ENCODE measurements around the gene BCAM. TPM values are rescaled to one million over a fixed set of nuclear protein-coding genes. Genes with fewer than 3 reads are reported as not detected.

The BCAM gene
- total and polyA plus RNA-seq, 10 of the 15 experiments (the other 5 are each of a cell fraction or from before 2014, with no cell fraction given): 0.10 to 0.64 TPM; not detected in 8

DNA sequence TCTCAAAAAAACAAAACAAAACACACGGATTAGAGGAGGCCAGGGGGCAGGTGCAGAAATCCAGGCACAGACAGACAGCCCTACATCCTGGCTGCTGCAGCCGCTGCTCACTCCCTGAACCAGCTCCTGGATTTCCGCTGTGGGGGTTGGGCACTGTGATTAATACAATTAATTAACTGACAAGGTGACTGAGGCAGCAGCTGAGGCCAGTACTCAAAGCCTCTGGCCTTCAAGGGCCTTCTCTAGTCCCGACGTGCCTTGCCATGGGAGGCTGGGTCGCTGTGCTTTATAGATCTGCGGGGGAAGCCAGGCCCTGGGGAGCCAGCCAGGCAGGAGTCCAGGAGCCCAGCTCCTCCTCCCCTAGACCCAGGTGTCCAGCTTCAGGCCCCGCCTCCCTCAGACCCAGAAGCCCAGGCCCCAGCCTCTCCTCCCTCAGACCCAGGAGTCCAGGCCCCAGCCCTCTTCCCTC lies 41.8 kb downstream of the BCAM start:
- in situ Hi-C loops (cut with MboI): no loop called here
- no peak for TF ChIP-seq EGR1 (IDR thresholded peaks at IDR 0.05; ENCODE audit: borderline replicate concordance in 1 of 2, low read depth in 2 of 2, low read length in 2 of 2)
- TF ChIP-seq BHLHE40 (IDR thresholded peaks at IDR 0.05; ENCODE audit: borderline replicate concordance in 1 of 2, low read depth in 2 of 2, low read length in 1 of 2): no peak
- TF ChIP-seq, protein P1, sequence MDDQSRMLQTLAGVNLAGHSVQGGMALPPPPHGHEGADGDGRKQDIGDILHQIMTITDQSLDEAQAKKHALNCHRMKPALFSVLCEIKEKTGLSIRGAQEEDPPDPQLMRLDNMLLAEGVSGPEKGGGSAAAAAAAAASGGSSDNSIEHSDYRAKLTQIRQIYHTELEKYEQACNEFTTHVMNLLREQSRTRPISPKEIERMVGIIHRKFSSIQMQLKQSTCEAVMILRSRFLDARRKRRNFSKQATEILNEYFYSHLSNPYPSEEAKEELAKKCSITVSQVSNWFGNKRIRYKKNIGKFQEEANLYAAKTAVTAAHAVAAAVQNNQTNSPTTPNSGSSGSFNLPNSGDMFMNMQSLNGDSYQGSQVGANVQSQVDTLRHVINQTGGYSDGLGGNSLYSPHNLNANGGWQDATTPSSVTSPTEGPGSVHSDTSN (IDR thresholded peaks at IDR 0.05; ENCODE audit: insufficient replicate concordance, low read depth, low read length): no peak
- TF ChIP-seq CHD4 (IDR thresholded peaks at IDR 0.05): no peak
- TF ChIP-seq CEBPB (IDR thresholded peaks at IDR 0.05; ENCODE audit: borderline replicate concordance in 1 of 2, low read depth in 2 of 2, low read length in 2 of 2): no peak
- TF ChIP-seq, protein P2, sequence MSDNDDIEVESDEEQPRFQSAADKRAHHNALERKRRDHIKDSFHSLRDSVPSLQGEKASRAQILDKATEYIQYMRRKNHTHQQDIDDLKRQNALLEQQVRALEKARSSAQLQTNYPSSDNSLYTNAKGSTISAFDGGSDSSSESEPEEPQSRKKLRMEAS (IDR thresholded peaks at IDR 0.05; ENCODE audit: low read depth, low read length): no peak
- TF ChIP-seq TCF7 (IDR thresholded peaks at IDR 0.05; ENCODE audit: borderline replicate concordance): no peak
- TF ChIP-seq, protein P3, sequence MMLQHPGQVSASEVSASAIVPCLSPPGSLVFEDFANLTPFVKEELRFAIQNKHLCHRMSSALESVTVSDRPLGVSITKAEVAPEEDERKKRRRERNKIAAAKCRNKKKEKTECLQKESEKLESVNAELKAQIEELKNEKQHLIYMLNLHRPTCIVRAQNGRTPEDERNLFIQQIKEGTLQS (IDR thresholded peaks at IDR 0.05; ENCODE audit: borderline replicate concordance, extremely low read depth, low read depth, low read length): no peak
- H4K20me1 ChIP-seq (ENCODE audit: control insufficient read depth, insufficient read depth): no peaks in the 10 kb centered on the region
- H3K4me2 ChIP-seq (ENCODE audit: control insufficient read depth, insufficient read depth): no peak overlapping the region
- no peak overlapping the region for H3K4me3 ChIP-seq
- FAIRE-seq: no peak
- no peak overlapping the region for H2AFZ ChIP-seq (ENCODE audit: control insufficient read depth, low read depth, low read length)
- ChIA-PET SMC1A (ENCODE audit: uncharacterized antibody, unreplicated experiment) (no interaction called here), CTCF (no interaction called here), RAD21 (ENCODE audit: unreplicated experiment) (no interaction called here), POLR2A (no interaction called here)
- H3K9me3 ChIP-seq (replicated peaks; ENCODE audit: control insufficient read depth, insufficient read depth, low read length): no peaks in the 10 kb centered on the region
- intact Hi-C loops (cut with micrococcal nuclease; ENCODE audit: unreplicated experiment): no loop called here
- H3K27me3 ChIP-seq (replicated peaks in 1 of 2; ENCODE audit: control insufficient read depth in 2 of 2, insufficient read depth in 2 of 2, low read length in 1 of 2): peaks cover 9 to 11% of the 10 kb centered on the region in 2 experiments
- no peak overlapping the region for H3K9ac ChIP-seq (ENCODE audit: control insufficient read depth, insufficient read depth, low read length)
- no peak for ATAC-seq
- whole genome bisulfite sequencing (ENCODE audit: insufficient coverage, insufficient replicate concordance, low lambda C conversion rate, missing lambda C conversion rate): 24% methylated on average over 8 of the region's 8 CpGs
- BruUV-seq (replicated peaks): no TSS peak
- no peak overlapping the region for H3K27ac ChIP-seq (ENCODE audit: control insufficient read depth, insufficient read depth)
- no peaks in the 10 kb centered on the region for H3K79me2 ChIP-seq (ENCODE audit: control insufficient read depth, insufficient read depth, low read length)
- no peaks in the 10 kb centered on the region for H3K36me3 ChIP-seq (ENCODE audit: control insufficient read depth in 2 of 2, insufficient read depth in 2 of 2, low read length in 1 of 2)
- peaks cover under 1% of the 10 kb centered on the region; the same call in 1 of the 2 replicates for H3K4me1 ChIP-seq (ENCODE audit: control insufficient read depth, insufficient read depth, low read length)
- DNase-seq (ENCODE audit: low read depth, low spot score): no peak
